Measurements from ENCODE around the gene STARD13.

The STARD13 gene

GRCh38 chr13:33111414-33112110, 174.0 kb downstream of the STARD13 start:
- DNase-seq: no peak

GRCh38 chr13:33110713-33111413, 174.7 kb downstream of the STARD13 start:
- peak; percentile 41 to 50 (median 42) for DNase-seq

- DNase-seq: no peak
Observed at GRCh38 chr13:33110386-33110712, 175.2 kb downstream of the STARD13 start.

GRCh38 chr13:33109801-33110200, 175.8 kb downstream of the STARD13 start:
- no peak for DNase-seq

GRCh38 chr13:33109271-33109697, 176.3 kb downstream of the STARD13 start:
- DNase-seq: no peak

GRCh38 chr13:33108620-33109019, 176.9 kb downstream of the STARD13 start:
- no peak for DNase-seq

GRCh38 chr13:33107361-33107760, 178.2 kb downstream of the STARD13 start:
- DNase-seq: no peak

- DNase-seq: no peak
Observed at GRCh38 chr13:33106656-33107360, 178.7 kb downstream of the STARD13 start.

GRCh38 chr13:33105387-33106005, 180.1 kb downstream of the STARD13 start:
- peak; percentile 66 to 83 (median 66) for DNase-seq

GRCh38 chr13:33103457-33103856, 182.1 kb downstream of the STARD13 start:
- no peak for DNase-seq

- DNase-seq: no peak
Observed at GRCh38 chr13:33101835-33102234, 183.7 kb downstream of the STARD13 start.

GRCh38 chr13:33100886-33101285, 184.7 kb downstream of the STARD13 start:
- DNase-seq: no peak

- no peak for DNase-seq
Observed at GRCh38 chr13:33099860-33100259, 185.7 kb downstream of the STARD13 start.

- no peak for DNase-seq
Observed at GRCh38 chr13:33096886-33097605, 188.5 kb downstream of the STARD13 start.

- no peak for DNase-seq
Observed at GRCh38 chr13:33092073-33092987, 193.2 kb downstream of the STARD13 start.

GRCh38 chr13:33091415-33091774, 194.2 kb downstream of the STARD13 start:
- no peak for DNase-seq

GRCh38 chr13:33090755-33091414, 194.7 kb downstream of the STARD13 start:
- no peak for DNase-seq

- DNase-seq: no peak
Observed at GRCh38 chr13:33089311-33089710, 196.2 kb downstream of the STARD13 start.

GRCh38 chr13:33087790-33088189, 197.8 kb downstream of the STARD13 start:
- DNase-seq: no peak

GRCh38 chr13:33087091-33087490, 198.5 kb downstream of the STARD13 start:
- DNase-seq: no peak

GRCh38 chr13:33083054-33083453, 202.5 kb downstream of the STARD13 start:
- no peak for DNase-seq

All from suppressor macrophage treated with lipopolysaccharide for 1 hour (primary cell).